GM21515 (cell line): ENCODE results near the gene RPRD1A.
"Not testable (repeated sequence)": the region's sequence is repeated elsewhere in the genome, so short reads cannot be mapped to it uniquely, and the experiment has no call there.

Experiments used
- ATAC-seq: cut with Tn5 transposase; IDR thresholded peaks from one replicate; pipeline ENCODE4 v1.9.1; 2021; ENCODE audit not compliant: unreplicated experiment

Gene RPRD1A

GRCh38 chr18:35972197-35973000, 95.0 kb downstream of the RPRD1A start, which contains the start of gene RMP24:
Gene RMP24 (plus strand): TSS chr18:35972679.
- ATAC-seq: peak; percentile 91

- peak; percentile 9 for ATAC-seq
Measured at GRCh38 chr18:35971661-35972196, 95.6 kb downstream of the RPRD1A start.

- no peak for ATAC-seq
Measured at GRCh38 chr18:35969676-35970075, 97.7 kb downstream of the RPRD1A start.

GRCh38 chr18:35968278-35968880, 99.0 kb downstream of the RPRD1A start:
- ATAC-seq: no peak

GRCh38 chr18:35967866-35968265, 99.5 kb downstream of the RPRD1A start:
- not testable (repeated sequence) for ATAC-seq

GRCh38 chr18:35964319-35964718, 103.0 kb downstream of the RPRD1A start:
- no peak for ATAC-seq

GRCh38 chr18:35962320-35962719, 105.0 kb downstream of the RPRD1A start:
- ATAC-seq: no peak

GRCh38 chr18:35956226-35956625, 111.1 kb downstream of the RPRD1A start:
- no peak for ATAC-seq

GRCh38 chr18:35953688-35954087, 113.7 kb downstream of the RPRD1A start:
- ATAC-seq: peak; percentile 61

GRCh38 chr18:35950628-35950982, 116.8 kb downstream of the RPRD1A start:
- no peak for ATAC-seq

GRCh38 chr18:35949903-35950627, 117.3 kb downstream of the RPRD1A start:
- ATAC-seq: peak; percentile 52

- no peak for ATAC-seq
Measured at GRCh38 chr18:35949090-35949489, 118.3 kb downstream of the RPRD1A start.

GRCh38 chr18:35948080-35948479, 119.3 kb downstream of the RPRD1A start:
- no peak for ATAC-seq

GRCh38 chr18:35942661-35943060, 124.7 kb downstream of the RPRD1A start:
- no peak for ATAC-seq

GRCh38 chr18:35942133-35942532, 125.2 kb downstream of the RPRD1A start:
- no peak for ATAC-seq

- ATAC-seq: no peak
Measured at GRCh38 chr18:35941299-35941698, 126.1 kb downstream of the RPRD1A start.
